ENCODE data around the gene JAK3.

Gene JAK3

GRCh38 chr19:17846146-17846545, 1.6 kb downstream of the JAK3 start:
- Histone ChIP-seq H3K27ac (no peak overlapping the region), H3K9me3 (ENCODE audit: low read depth, low read length) (no peaks in the 10 kb centered on the region), H3K9ac (ENCODE audit: insufficient read length) (no peak overlapping the region), H3K4me3 (no peak overlapping the region), H3K36me3 (ENCODE audit: insufficient read depth, low read length) (no peaks in the 10 kb centered on the region)
- TF ChIP-seq FOXP2 (optimal IDR thresholded peaks at IDR 0.05; ENCODE audit: control extremely low read depth, extremely low read length, insufficient read depth), result no peak
- TF ChIP-seq POLR2AphosphoS5 (IDR thresholded peaks at IDR 0.05; ENCODE audit: borderline replicate concordance, low read depth, low read length), result no peak
- no peak for TF ChIP-seq EZH2 (IDR thresholded peaks at IDR 0.05)
- no peak for DNase-seq (ENCODE audit: low read depth, low spot score)

- Histone ChIP-seq H3K4me3 (no peak overlapping the region), H3K9me3 (ENCODE audit: low read depth, low read length) (no peaks in the 10 kb centered on the region), H3K27ac (no peak overlapping the region), H3K9ac (ENCODE audit: insufficient read length) (no peak overlapping the region), H3K36me3 (ENCODE audit: insufficient read depth, low read length) (no peaks in the 10 kb centered on the region)
- DNase-seq (ENCODE audit: low read depth, low spot score), result no peak
- TF ChIP-seq FOXP2 (optimal IDR thresholded peaks at IDR 0.05; ENCODE audit: control extremely low read depth, extremely low read length, insufficient read depth), result no peak
- TF ChIP-seq EZH2 (IDR thresholded peaks at IDR 0.05), result no peak
- no peak for TF ChIP-seq POLR2AphosphoS5 (IDR thresholded peaks at IDR 0.05; ENCODE audit: borderline replicate concordance, low read depth, low read length)
Measured at GRCh38 chr19:17843908-17844490, 3.8 kb downstream of the JAK3 start.

GRCh38 chr19:17843292-17843827, 4.4 kb downstream of the JAK3 start:
- H3K27ac ChIP-seq, result no peak overlapping the region
- H3K36me3 ChIP-seq (ENCODE audit: insufficient read depth, low read length), result no peaks in the 10 kb centered on the region
- no peak overlapping the region for H3K4me3 ChIP-seq
- H3K9ac ChIP-seq (ENCODE audit: insufficient read length), result no peak overlapping the region
- H3K9me3 ChIP-seq (ENCODE audit: low read depth, low read length), result no peaks in the 10 kb centered on the region
- no peak for DNase-seq (ENCODE audit: low read depth, low spot score)
- TF ChIP-seq EZH2 (IDR thresholded peaks at IDR 0.05) (no peak), POLR2AphosphoS5 (IDR thresholded peaks at IDR 0.05; ENCODE audit: borderline replicate concordance, low read depth, low read length) (no peak), FOXP2 (optimal IDR thresholded peaks at IDR 0.05; ENCODE audit: control extremely low read depth, extremely low read length, insufficient read depth) (no peak)

GRCh38 chr19:17842663-17843291, 5.0 kb downstream of the JAK3 start:
- TF ChIP-seq FOXP2 (optimal IDR thresholded peaks at IDR 0.05; ENCODE audit: control extremely low read depth, extremely low read length, insufficient read depth) (no peak), POLR2AphosphoS5 (IDR thresholded peaks at IDR 0.05; ENCODE audit: borderline replicate concordance, low read depth, low read length) (no peak), EZH2 (IDR thresholded peaks at IDR 0.05) (no peak)
- H3K36me3 ChIP-seq (ENCODE audit: insufficient read depth, low read length), result no peaks in the 10 kb centered on the region
- no peak overlapping the region for H3K9ac ChIP-seq (ENCODE audit: insufficient read length)
- no peak for DNase-seq (ENCODE audit: low read depth, low spot score)
- H3K9me3 ChIP-seq (ENCODE audit: low read depth, low read length), result no peaks in the 10 kb centered on the region
- H3K4me3 ChIP-seq, result peak overlapping the region; percentile 65
- no peak overlapping the region for H3K27ac ChIP-seq

- Histone ChIP-seq H3K9me3 (ENCODE audit: low read depth, low read length) (no peaks in the 10 kb centered on the region), H3K36me3 (ENCODE audit: insufficient read depth, low read length) (no peaks in the 10 kb centered on the region), H3K27ac (no peak overlapping the region), H3K9ac (ENCODE audit: insufficient read length) (no peak overlapping the region), H3K4me3 (peak overlapping the region; percentile 65)
- TF ChIP-seq EZH2 (IDR thresholded peaks at IDR 0.05) (no peak), FOXP2 (optimal IDR thresholded peaks at IDR 0.05; ENCODE audit: control extremely low read depth, extremely low read length, insufficient read depth) (no peak), POLR2AphosphoS5 (IDR thresholded peaks at IDR 0.05; ENCODE audit: borderline replicate concordance, low read depth, low read length) (no peak; the same call in 1 of the 2 replicates)
- peak; percentile 47 for DNase-seq (ENCODE audit: low read depth, low spot score)
Measured at GRCh38 chr19:17841810-17842662, 5.7 kb downstream of the JAK3 start.

GRCh38 chr19:17841371-17841809, 6.4 kb downstream of the JAK3 start:
- H3K27ac ChIP-seq, result no peak overlapping the region
- H3K9ac ChIP-seq (ENCODE audit: insufficient read length), result no peak overlapping the region
- H3K9me3 ChIP-seq (ENCODE audit: low read depth, low read length), result no peaks in the 10 kb centered on the region
- no peak for DNase-seq (ENCODE audit: low read depth, low spot score)
- no peaks in the 10 kb centered on the region for H3K36me3 ChIP-seq (ENCODE audit: insufficient read depth, low read length)
- peak overlapping the region; percentile 40; the same call in 1 of the 2 replicates for H3K4me3 ChIP-seq
- no peak for TF ChIP-seq POLR2AphosphoS5 (IDR thresholded peaks at IDR 0.05; ENCODE audit: borderline replicate concordance, low read depth, low read length)
- TF ChIP-seq FOXP2 (optimal IDR thresholded peaks at IDR 0.05; ENCODE audit: control extremely low read depth, extremely low read length, insufficient read depth), result no peak
- no peak for TF ChIP-seq EZH2 (IDR thresholded peaks at IDR 0.05)

GRCh38 chr19:17840019-17840418, 7.8 kb downstream of the JAK3 start:
- Histone ChIP-seq H3K27ac (no peak overlapping the region), H3K9ac (ENCODE audit: insufficient read length) (no peak overlapping the region), H3K36me3 (ENCODE audit: insufficient read depth, low read length) (no peaks in the 10 kb centered on the region), H3K9me3 (ENCODE audit: low read depth, low read length) (no peaks in the 10 kb centered on the region), H3K4me3 (no peak overlapping the region)
- no peak for TF ChIP-seq POLR2AphosphoS5 (IDR thresholded peaks at IDR 0.05; ENCODE audit: borderline replicate concordance, low read depth, low read length)
- no peak for TF ChIP-seq FOXP2 (optimal IDR thresholded peaks at IDR 0.05; ENCODE audit: control extremely low read depth, extremely low read length, insufficient read depth)
- TF ChIP-seq EZH2 (IDR thresholded peaks at IDR 0.05), result no peak
- no peak for DNase-seq (ENCODE audit: low read depth, low spot score)

- no peak for DNase-seq (ENCODE audit: low read depth, low spot score)
- TF ChIP-seq POLR2AphosphoS5 (IDR thresholded peaks at IDR 0.05; ENCODE audit: borderline replicate concordance, low read depth, low read length) (no peak), EZH2 (IDR thresholded peaks at IDR 0.05) (no peak), FOXP2 (optimal IDR thresholded peaks at IDR 0.05; ENCODE audit: control extremely low read depth, extremely low read length, insufficient read depth) (no peak)
- no peaks in the 10 kb centered on the region for H3K9me3 ChIP-seq (ENCODE audit: low read depth, low read length)
- H3K4me3 ChIP-seq, result no peak overlapping the region
- H3K27ac ChIP-seq, result no peak overlapping the region
- H3K9ac ChIP-seq (ENCODE audit: insufficient read length), result no peak overlapping the region
- H3K36me3 ChIP-seq (ENCODE audit: insufficient read depth, low read length), result no peaks in the 10 kb centered on the region
Measured at GRCh38 chr19:17837972-17838371, 9.8 kb downstream of the JAK3 start.

Measured in SK-N-MC (cell line).